Measurements from ENCODE around the gene OGFOD3. TPM values are rescaled to one million over a fixed set of nuclear protein-coding genes. Genes with fewer than 3 reads are reported as not detected.

The OGFOD3 gene
- total and polyA plus RNA-seq, 2 donors (not counting 1 experiment from before 2014, with no cell fraction given), result 22.6 to 30.5 TPM

GRCh38 chr17:82399041-82399441, 19.3 kb downstream of the OGFOD3 start:
- POLR2A ChIA-PET, result interaction anchor here (1.3 kb wide), 1 partner anchor 99 kb away, joined by 4 read pairs; no protein-coding TSS in a partner anchor
- TF ChIP-seq EZH2 (IDR thresholded peaks at IDR 0.05; ENCODE audit: borderline replicate concordance, insufficient read depth, low read depth, low read length, poor library complexity, severe bottlenecking), result no peak
- no peak for TF ChIP-seq CTCF (IDR thresholded peaks at IDR 0.05)
- H3K4me1 ChIP-seq (ENCODE audit: control insufficient read depth in 2 of 2, insufficient read depth in 2 of 2, low read length in 2 of 2), result peaks cover 8 to 14% of the 10 kb centered on the region in 2 donors

GRCh38 chr17:82397449-82398335, 20.7 kb downstream of the OGFOD3 start:
- no peaks in the 10 kb centered on the region for H3K9me3 Mint-ChIP-seq (ENCODE audit: insufficient read depth)
- H3K4me2 ChIP-seq (replicated peaks; ENCODE audit: low read depth, low read length, poor library complexity, severe bottlenecking), result no peak overlapping the region
- peaks cover 8 to 14% of the 10 kb centered on the region in 2 donors for H3K4me1 ChIP-seq (ENCODE audit: control insufficient read depth in 2 of 2, insufficient read depth in 2 of 2, low read length in 2 of 2)
- ChIA-PET POLR2A (no interaction called here), CTCF (no interaction called here)
- no peaks in the 10 kb centered on the region for H3K9me3 ChIP-seq (ENCODE audit: control extremely low read depth in 1 of 3, control insufficient read depth in 2 of 3, insufficient read depth in 1 of 3, low read length in 2 of 3)
- ATAC-seq (ENCODE audit: low read depth) (no peak), DNase-seq (no peak)
- H2AFZ ChIP-seq (ENCODE audit: insufficient read depth, low read depth, low read length, poor library complexity, severe bottlenecking), result no peak overlapping the region
- peaks cover 10% of the 10 kb centered on the region for H3K4me1 Mint-ChIP-seq
- TF ChIP-seq EZH2 (IDR thresholded peaks at IDR 0.05; ENCODE audit: borderline replicate concordance, insufficient read depth, low read depth, low read length, poor library complexity, severe bottlenecking) (no peak), CTCF (IDR thresholded peaks at IDR 0.05) (no peak)
- no peak overlapping the region for H3K4me3 Mint-ChIP-seq
- 94% methylated on average over 38 of the region's 38 CpGs for WGBS (ENCODE audit: insufficient coverage)
- no peaks in the 10 kb centered on the region for H3K27me3 Mint-ChIP-seq
- H3K27ac ChIP-seq (ENCODE audit: low read length in 2 of 2), result no peak overlapping the region
- no peaks in the 10 kb centered on the region for H4K20me1 ChIP-seq (ENCODE audit: control insufficient read depth, insufficient read depth, low read length, poor library complexity, severe bottlenecking)
- H3K27ac Mint-ChIP-seq, result no peak overlapping the region
- H3K4me3 ChIP-seq (ENCODE audit: control extremely low read depth in 1 of 5, extremely low read depth in 1 of 5, insufficient read depth in 1 of 5, low read depth in 2 of 5, low read length in 4 of 5), result no peak overlapping the region
- H3K36me3 ChIP-seq (replicated peaks in 1 of 2; ENCODE audit: control extremely low read depth in 1 of 2, control insufficient read depth in 1 of 2, extremely low read depth in 1 of 2, insufficient read depth in 2 of 2, low read length in 1 of 2), result peaks cover 3 to 15% of the 10 kb centered on the region in 2 experiments
- H3K9ac ChIP-seq (ENCODE audit: low read length), result no peak overlapping the region
- intact Hi-C loops (cut with micrococcal nuclease), result no loop called here
- H3K79me2 ChIP-seq (ENCODE audit: control insufficient read depth, insufficient read depth, low read length), result no peaks in the 10 kb centered on the region
- no peaks in the 10 kb centered on the region for H3K27me3 ChIP-seq (replicated peaks in 1 of 4; ENCODE audit: control extremely low read depth in 1 of 4, control insufficient read depth in 3 of 4, insufficient read depth in 4 of 4, low read length in 3 of 4)

More at GRCh38 chr17:82399041-82399441, 19.3 kb downstream of the OGFOD3 start:
- CTCF ChIA-PET, result no interaction called here
- H3K4me2 ChIP-seq (replicated peaks; ENCODE audit: low read depth, low read length, poor library complexity, severe bottlenecking), result no peak overlapping the region
- H3K9me3 Mint-ChIP-seq (ENCODE audit: insufficient read depth), result no peaks in the 10 kb centered on the region
- H3K4me1 Mint-ChIP-seq, result peaks cover 10% of the 10 kb centered on the region
- H3K27me3 ChIP-seq (replicated peaks in 1 of 4; ENCODE audit: control extremely low read depth in 1 of 4, control insufficient read depth in 3 of 4, insufficient read depth in 4 of 4, low read length in 3 of 4), result no peaks in the 10 kb centered on the region
- ATAC-seq (ENCODE audit: low read depth) (no peak), DNase-seq (no peak)
- H3K4me3 Mint-ChIP-seq, result no peak overlapping the region
- no peaks in the 10 kb centered on the region for H4K20me1 ChIP-seq (ENCODE audit: control insufficient read depth, insufficient read depth, low read length, poor library complexity, severe bottlenecking)
- intact Hi-C loops (cut with micrococcal nuclease), result no loop called here
- no peak overlapping the region for H3K27ac Mint-ChIP-seq
- no peak overlapping the region for H3K27ac ChIP-seq (ENCODE audit: low read length in 2 of 2)
- H3K4me3 ChIP-seq (ENCODE audit: control extremely low read depth in 1 of 5, extremely low read depth in 1 of 5, insufficient read depth in 1 of 5, low read depth in 2 of 5, low read length in 4 of 5), result no peak overlapping the region
- peaks cover 5 to 16% of the 10 kb centered on the region in 2 experiments for H3K36me3 ChIP-seq (replicated peaks in 1 of 2; ENCODE audit: control extremely low read depth in 1 of 2, control insufficient read depth in 1 of 2, extremely low read depth in 1 of 2, insufficient read depth in 2 of 2, low read length in 1 of 2)
- H2AFZ ChIP-seq (ENCODE audit: insufficient read depth, low read depth, low read length, poor library complexity, severe bottlenecking), result no peak overlapping the region
- H3K79me2 ChIP-seq (ENCODE audit: control insufficient read depth, insufficient read depth, low read length), result no peaks in the 10 kb centered on the region
- H3K9ac ChIP-seq (ENCODE audit: low read length), result no peak overlapping the region
- no peaks in the 10 kb centered on the region for H3K27me3 Mint-ChIP-seq
- no peaks in the 10 kb centered on the region for H3K9me3 ChIP-seq (ENCODE audit: control extremely low read depth in 1 of 3, control insufficient read depth in 2 of 3, insufficient read depth in 1 of 3, low read length in 2 of 3)
- 94% methylated on average over 13 of the region's 13 CpGs for WGBS (ENCODE audit: insufficient coverage)
